Gastrocnemius medialis (tissue), 4 donors: Measurements from ENCODE around the gene HYDIN. TPM values are rescaled to one million over a fixed set of nuclear protein-coding genes. Genes with fewer than 3 reads are reported as not detected.
"Not testable (repeated sequence)": the region's sequence is repeated elsewhere in the genome, so short reads cannot be mapped to it uniquely, and the experiment has no call there.

Experiments used
- ATAC-seq, 2 donors: fragments of 150-250 bp; one replicate each; pipeline ENCODE4 v1.9.1; 2016
- DNase-seq, 2 donors: peaks; one replicate each; pipeline ENCODE4 v3.0.0-alpha.2; 2019
- H3K27ac ChIP-seq, 4 donors: fragments of 200-600 bp; sonication (generic); 1 replicate in 1 of 4; 2 replicates in 3 of 4; pipeline ENCODE4 v1.5.1; 2016 to 2018; ENCODE audit warnings: mild to moderate bottlenecking in 2 of 4, moderate library complexity in 1 of 4
- H3K27me3 ChIP-seq, 3 donors: fragments of 200-600 bp; sonication (generic) in 2 of 3; 1 replicate in 1 of 3; 2 replicates in 2 of 3; pipeline versions ENCODE4 v1.5.1 to v1.6.0; 2016 to 2019; ENCODE audit warnings: mild to moderate bottlenecking in 1 of 3, moderate library complexity in 1 of 3
- H3K36me3 ChIP-seq, 2 donors: fragments of 200-600 bp; sonication (generic) in 1 of 2; one replicate each; pipeline ENCODE4 v1.5.1; 2017 to 2018
- H3K4me1 ChIP-seq, 2 donors: fragments of 200-600 bp; sonication (generic) in 1 of 2; one replicate each; pipeline ENCODE4 v1.5.1; 2016 to 2017; ENCODE audit warnings: mild to moderate bottlenecking in 2 of 2
- H3K4me3 ChIP-seq, 4 donors: fragments of 200-600 bp; sonication (generic) in 3 of 4; 1 replicate in 1 of 4; 2 replicates in 3 of 4; pipeline ENCODE4 v1.5.1; 2016 to 2019; ENCODE audit warnings: mild to moderate bottlenecking in 2 of 4
- H3K9me3 ChIP-seq, 3 donors: fragments of 200-600 bp; sonication (generic) in 2 of 3; 1 replicate in 1 of 3; 2 replicates in 2 of 3; pipeline ENCODE4 v1.5.1; 2016 to 2019
- in situ Hi-C, 4 donors: fragments of 200-750 bp; cut with MboI; loops; one replicate each; pipeline versions ENCODE4 v1.15.0 to v1.8.0; 2017; ENCODE audit warnings: low sequenced_read_pairs in 4 of 4
- intact Hi-C: fragments of 100-400 bp; cut with DNase I; formaldehyde crosslinking; loops from one replicate; pipeline ENCODE4 v1.15.1; 2023; ENCODE audit warnings: low total_unique reads
- total RNA-seq, 4 donors: library from RNA; depleted of rRNA; stranded (reverse); fragments of >200 nt; gene quantifications; one replicate each; pipeline versions ENCODE4 v1.1.0 to v1.2.3, GENCODE V29; 2016

Gene HYDIN
- total RNA-seq, 4 donors from 2014 or later = 0.12 TPM; not detected in 3

DNA sequence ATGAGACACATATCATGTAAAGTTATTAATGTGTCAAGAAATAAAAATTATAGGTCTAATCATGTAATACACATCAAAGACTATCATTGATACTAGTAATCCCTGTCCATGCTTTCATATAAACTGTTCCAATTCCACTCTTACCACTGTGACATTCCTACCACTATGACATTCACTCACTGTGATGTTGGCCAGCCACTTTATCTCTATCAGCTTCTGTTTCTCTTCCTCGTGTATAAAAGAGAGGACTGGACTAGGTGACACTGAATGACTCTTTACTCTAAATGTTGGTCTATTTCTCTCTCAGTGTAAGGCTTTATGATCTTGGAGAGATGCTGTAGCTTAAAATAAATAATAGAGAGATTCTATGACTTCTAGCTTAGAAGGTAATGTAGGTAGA is 150.3 kb downstream of the HYDIN start:
- H3K27ac ChIP-seq, in situ Hi-C loops, DNase-seq, H3K4me3 ChIP-seq, ATAC-seq, H3K4me1 ChIP-seq, H3K9me3 ChIP-seq, intact Hi-C loops, H3K36me3 ChIP-seq, H3K27me3 ChIP-seq: not testable (repeated sequence)

DNA sequence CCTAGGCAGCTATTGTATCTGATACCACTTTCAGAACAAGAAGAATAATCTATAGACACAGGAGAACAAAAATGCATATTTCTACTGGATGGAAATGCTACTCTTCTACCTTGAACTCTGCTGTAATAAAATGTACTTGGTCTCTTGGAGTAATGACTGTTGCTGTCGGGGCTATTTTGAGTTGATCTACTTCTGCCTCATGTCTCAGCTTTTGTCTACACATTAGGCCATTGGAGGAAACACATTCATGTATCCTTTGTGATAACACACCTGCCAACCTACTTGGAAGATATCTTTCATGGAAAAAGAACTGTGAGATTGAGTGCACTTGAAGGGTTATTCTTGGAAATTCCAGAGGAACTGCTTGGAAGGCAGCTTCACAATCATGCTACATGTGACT is 159.9 kb downstream of the HYDIN start:
- H3K4me1 ChIP-seq, ATAC-seq, H3K9me3 ChIP-seq, H3K4me3 ChIP-seq, H3K27me3 ChIP-seq, H3K27ac ChIP-seq, DNase-seq, H3K36me3 ChIP-seq, in situ Hi-C loops, intact Hi-C loops: not testable (repeated sequence)

DNA sequence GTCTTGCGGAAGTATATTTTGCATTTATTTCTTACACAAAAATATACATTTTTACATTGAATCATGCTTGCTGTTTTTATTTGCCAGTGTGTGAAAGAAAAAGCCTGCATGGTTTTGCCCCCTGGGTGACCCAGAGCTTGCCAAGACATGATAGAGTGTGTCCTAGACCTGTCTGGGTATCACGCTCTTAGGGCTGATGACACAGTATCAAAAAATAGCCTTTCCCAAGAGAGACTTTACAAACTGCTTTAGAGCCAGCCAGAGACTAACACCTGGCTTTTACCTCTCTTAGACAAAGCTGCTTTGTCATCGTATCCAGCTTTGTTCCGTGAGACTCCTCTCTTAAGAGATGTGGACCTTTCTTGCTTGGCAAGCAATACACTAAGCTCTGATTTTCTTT is 160.7 kb downstream of the HYDIN start:
- intact Hi-C loops, H3K9me3 ChIP-seq, H3K4me3 ChIP-seq, H3K27ac ChIP-seq, H3K4me1 ChIP-seq, H3K27me3 ChIP-seq, DNase-seq, in situ Hi-C loops, H3K36me3 ChIP-seq: not testable (repeated sequence)
- peak; percentile 63 to 73 for ATAC-seq

DNA sequence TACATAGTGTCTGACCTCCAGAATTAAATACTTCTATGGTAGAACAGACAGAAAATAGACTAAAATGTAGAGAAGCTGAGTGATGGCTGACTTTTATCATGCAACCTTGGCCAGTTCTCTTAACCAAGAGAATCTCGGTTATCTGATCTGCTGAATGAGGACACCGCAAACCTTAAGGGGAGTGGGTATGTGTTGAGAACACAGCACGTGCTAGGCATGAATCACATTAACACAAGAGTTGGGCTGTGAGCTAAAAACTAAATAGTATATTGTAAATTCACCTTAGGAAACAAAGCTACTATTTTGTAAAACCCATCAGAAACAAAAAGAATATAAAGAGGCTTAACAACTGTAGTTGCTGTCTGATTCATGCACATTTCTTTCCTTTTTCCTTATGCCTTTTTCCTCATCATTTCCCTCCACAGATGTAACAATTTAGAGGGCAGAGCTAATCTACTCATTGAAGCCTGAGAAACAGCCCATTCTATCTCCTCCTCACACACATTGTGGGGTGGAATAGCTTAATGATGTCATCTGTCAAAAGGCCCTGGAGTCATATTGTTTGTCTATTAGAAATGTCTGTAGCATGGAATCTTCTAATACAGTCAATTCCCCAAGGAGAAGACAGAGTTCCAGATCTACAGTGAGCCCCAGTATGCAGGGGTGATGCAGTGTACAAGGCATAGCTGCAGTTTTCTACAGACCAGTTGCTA is 176.5 kb downstream of the HYDIN start:
- DNase-seq, H3K4me3 ChIP-seq, ATAC-seq, intact Hi-C loops, H3K9me3 ChIP-seq, H3K27me3 ChIP-seq, H3K4me1 ChIP-seq, in situ Hi-C loops, H3K36me3 ChIP-seq, H3K27ac ChIP-seq: not testable (repeated sequence)

DNA sequence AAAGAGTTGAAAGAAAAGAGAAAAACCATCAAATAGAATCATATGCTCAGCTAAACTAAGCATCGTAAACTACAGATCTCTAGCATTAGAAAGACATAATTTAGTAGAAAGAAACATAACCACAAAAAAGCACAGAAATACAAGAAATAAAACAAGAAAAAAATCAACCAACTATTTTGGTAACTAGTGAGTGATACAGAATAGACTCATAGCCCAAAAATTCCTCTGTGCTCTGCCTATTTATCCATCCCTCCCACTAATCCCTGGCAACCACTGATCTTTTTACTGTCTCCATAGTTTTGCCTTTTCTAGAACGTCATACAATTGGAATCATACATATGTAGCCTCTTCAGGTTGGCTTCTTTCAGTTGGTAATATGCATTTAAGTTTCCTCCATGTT is 180.2 kb downstream of the HYDIN start:
- H3K36me3 ChIP-seq, H3K4me3 ChIP-seq, in situ Hi-C loops, DNase-seq, ATAC-seq, H3K27me3 ChIP-seq, H3K27ac ChIP-seq, H3K4me1 ChIP-seq, H3K9me3 ChIP-seq, intact Hi-C loops: not testable (repeated sequence)

DNA sequence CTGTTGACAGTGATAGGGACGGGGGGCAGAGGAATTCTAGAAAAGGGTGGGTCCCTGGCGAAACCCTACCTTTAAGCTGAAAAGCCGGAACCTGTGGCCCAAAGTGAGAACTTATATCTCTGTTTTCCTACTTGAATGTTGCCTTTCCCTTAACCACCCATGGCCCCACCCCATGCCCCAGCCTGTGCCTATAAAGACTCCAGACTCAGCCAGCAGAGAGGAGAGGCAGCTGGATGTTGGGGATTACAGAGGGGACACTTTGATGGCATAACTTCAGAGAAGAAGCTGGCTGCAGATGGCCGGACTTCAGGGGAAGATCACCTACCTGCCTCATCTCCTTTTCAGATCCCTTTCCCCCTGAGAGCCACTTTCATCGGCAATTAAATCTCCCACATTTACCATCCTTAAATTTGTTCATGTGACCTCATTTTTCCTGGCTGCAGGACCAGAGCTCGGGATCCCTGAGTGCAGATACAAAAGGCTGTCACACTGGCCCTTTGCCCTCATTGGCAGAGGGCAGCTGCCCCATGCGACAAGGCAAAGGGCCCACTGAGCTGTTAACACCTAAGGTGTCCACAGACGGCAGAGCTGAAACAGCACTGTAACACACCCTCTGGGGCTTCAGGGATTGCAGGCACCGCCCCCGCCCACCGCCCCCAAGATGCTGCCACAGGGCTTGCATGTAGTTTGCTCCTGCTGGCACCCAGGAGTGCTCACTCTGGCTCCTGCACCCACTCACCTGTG is 191.0 kb downstream of the HYDIN start:
- H3K27ac ChIP-seq, H3K4me3 ChIP-seq, H3K9me3 ChIP-seq, DNase-seq, H3K4me1 ChIP-seq, in situ Hi-C loops, H3K27me3 ChIP-seq, ATAC-seq, intact Hi-C loops, H3K36me3 ChIP-seq: not testable (repeated sequence)

DNA sequence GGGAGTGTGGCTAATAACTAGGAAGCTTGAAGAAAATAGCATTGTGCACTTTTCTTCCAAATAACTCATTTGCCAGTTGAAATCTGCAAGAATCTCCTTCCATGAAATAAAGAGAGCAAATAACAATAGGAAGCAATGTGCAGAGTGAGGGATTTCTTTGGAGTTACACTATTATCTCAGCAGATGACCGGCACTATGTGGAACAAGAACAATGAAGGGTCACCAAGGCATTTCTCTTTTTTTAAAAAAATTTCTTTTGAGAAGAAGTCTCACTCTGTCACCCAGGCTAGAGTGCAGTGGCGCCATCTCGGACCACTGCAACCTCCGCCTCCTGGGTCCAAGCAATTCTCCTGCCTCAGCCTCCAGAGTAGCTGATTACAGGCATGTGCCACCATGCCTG is 192.1 kb downstream of the HYDIN start:
- ATAC-seq, H3K27ac ChIP-seq, H3K4me1 ChIP-seq, H3K4me3 ChIP-seq, intact Hi-C loops, DNase-seq, in situ Hi-C loops, H3K9me3 ChIP-seq, H3K36me3 ChIP-seq, H3K27me3 ChIP-seq: not testable (repeated sequence)

DNA sequence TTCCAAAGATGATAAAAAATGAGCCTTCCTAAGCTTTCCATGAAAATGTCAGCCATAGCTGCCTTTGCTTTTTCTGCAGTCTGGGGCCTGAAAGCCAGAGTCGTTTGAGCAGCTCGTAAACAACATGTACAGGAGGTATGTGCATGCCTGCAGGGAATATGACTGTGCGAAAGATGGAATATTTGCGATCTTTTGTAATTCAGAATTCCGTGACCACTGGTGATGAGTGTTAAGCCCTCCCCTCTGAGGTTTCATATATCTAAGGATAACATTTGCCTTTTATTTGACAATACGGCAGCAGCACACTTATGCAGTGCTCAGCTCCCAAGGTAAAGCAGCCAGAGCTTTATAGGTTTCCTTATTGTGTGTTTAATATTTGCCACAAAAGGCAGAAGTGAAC is 192.5 kb downstream of the HYDIN start:
- DNase-seq, H3K4me1 ChIP-seq, H3K27me3 ChIP-seq, H3K9me3 ChIP-seq, intact Hi-C loops, H3K27ac ChIP-seq, ATAC-seq, in situ Hi-C loops, H3K36me3 ChIP-seq, H3K4me3 ChIP-seq: not testable (repeated sequence)

DNA sequence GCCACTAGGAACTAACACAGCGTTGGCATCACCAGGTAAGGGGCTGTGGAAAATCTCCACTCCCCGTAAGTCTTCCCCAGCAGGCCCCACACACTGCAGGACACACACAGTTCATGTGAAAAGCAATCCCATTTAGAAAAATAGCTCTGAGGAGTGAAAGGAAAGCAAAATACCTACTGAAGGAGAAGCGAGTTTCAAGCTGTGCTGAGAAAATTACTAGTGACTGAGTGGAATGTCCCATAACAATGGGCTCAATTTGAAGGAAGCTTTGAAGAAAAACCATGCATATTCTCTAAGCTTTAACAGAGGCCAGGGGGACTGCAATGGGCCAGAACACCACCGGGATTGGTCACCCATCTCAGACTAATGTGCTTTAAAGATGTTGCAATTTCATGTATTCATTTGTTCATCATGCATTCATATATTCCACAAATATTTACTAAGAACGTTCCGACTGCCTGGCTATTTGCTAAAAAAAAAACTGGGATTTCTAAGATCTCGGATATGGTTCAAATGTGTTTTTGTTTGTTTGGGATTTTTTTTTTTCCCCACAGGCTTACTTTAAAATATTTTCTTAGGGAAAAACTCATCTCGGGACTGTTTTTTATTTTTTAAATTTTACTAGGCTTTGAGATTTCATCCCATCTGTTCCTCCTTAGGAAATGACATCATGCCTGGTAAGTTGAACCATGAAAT is 202.3 kb downstream of the HYDIN start:
- H3K27me3 ChIP-seq, in situ Hi-C loops, H3K36me3 ChIP-seq, H3K27ac ChIP-seq, intact Hi-C loops, H3K9me3 ChIP-seq, H3K4me1 ChIP-seq, ATAC-seq, DNase-seq, H3K4me3 ChIP-seq: not testable (repeated sequence)

DNA sequence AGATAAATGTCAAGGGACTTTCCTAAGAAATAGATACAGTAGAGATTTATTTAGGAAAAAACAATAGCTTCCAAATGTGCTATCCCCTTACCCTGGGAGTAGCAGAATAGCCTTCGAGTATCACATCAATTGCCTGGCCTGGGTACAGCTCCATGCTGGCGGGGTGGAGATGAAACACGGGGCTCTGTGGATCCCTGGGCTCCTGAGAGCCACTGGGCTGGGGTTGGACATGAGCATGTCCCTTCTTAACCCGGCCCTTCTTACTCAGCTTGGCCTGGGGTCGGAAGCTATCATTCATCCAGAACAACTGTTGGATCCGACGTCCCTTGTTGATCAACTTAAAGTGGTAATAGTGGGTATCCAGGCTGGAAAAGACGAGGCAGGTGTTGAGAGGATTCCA is 203.0 kb downstream of the HYDIN start:
- in situ Hi-C loops, H3K27ac ChIP-seq, DNase-seq, ATAC-seq, H3K9me3 ChIP-seq, H3K4me3 ChIP-seq, H3K4me1 ChIP-seq, intact Hi-C loops, H3K27me3 ChIP-seq, H3K36me3 ChIP-seq: not testable (repeated sequence)

DNA sequence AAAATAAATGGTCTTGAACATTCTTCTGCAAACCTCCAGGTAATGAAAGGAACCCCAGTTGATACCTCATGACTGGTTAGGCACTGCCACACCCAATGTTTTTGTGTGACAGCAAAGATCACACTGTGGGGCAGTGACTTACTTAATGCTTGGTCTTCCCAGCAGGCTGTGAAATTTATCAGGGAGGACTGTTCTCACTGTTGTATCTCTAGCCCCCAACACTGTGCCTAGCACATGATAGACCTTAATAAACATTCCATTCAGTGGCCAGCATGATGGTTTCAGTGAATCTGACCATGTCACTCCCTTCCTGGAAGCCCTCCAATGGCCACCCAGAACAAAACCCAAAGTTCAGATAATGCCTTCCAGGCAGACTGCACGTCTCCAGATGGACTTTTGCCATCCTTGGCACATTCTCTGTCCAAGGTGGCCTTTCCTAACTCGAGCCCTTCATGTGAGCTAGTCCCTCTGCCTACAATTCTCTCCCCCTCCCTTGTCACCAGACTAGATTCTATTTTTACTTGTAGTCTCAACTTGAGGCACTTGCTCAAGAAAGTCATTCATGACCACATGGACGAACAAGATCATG is 206.6 kb downstream of the HYDIN start:
- H3K9me3 ChIP-seq, H3K36me3 ChIP-seq, intact Hi-C loops, H3K4me1 ChIP-seq, H3K27ac ChIP-seq, H3K27me3 ChIP-seq, DNase-seq, H3K4me3 ChIP-seq, ATAC-seq, in situ Hi-C loops: not testable (repeated sequence)
